Stomach (tissue), 9 donors: ENCODE measurements around the gene GOLGA1. TPM values are rescaled to one million over a fixed set of nuclear protein-coding genes. Genes with fewer than 3 reads are reported as not detected.

Source experiments
- DNase-seq, 2 donors: peaks; one replicate each; pipeline versions ENCODE4 v3.0.0 to v3.0.0-alpha.2; 2013 to 2019
- H3K27ac ChIP-seq, 5 donors: fragments of 200-600 bp in 4 of 5; sonication (generic) in 4 of 5; one replicate each; pipeline ENCODE4 v1.5.1; 2013 to 2019; ENCODE audit warnings: mild to moderate bottlenecking in 1 of 5, moderate library complexity in 1 of 5
- H3K27me3 ChIP-seq, 3 donors: fragments of 200-600 bp; sonication (generic); one replicate each; pipeline ENCODE4 v1.5.1; 2017 to 2019; ENCODE audit warnings: mixed run types in 1 of 3
- H3K36me3 ChIP-seq, 4 donors: fragments of 200-600 bp; sonication (generic); 1 replicate in 3 of 4; 2 replicates in 1 of 4; pipeline ENCODE4 v1.5.1; 2016 to 2019
- H3K4me1 ChIP-seq, 4 donors: fragments of 200-600 bp; sonication (generic); one replicate each; pipeline ENCODE4 v1.5.1; 2016 to 2019
- H3K4me3 ChIP-seq, 4 donors: fragments of 200-600 bp; sonication (generic) in 3 of 4; one replicate each; pipeline ENCODE4 v1.5.1; 2016 to 2019; ENCODE audit warnings: mild to moderate bottlenecking in 1 of 4
- H3K9me3 ChIP-seq, 4 donors: fragments of 200-600 bp; sonication (generic); one replicate each; pipeline ENCODE4 v1.5.1; 2016 to 2019
- CTCF ChIP-seq, 7 experiments: fragments of 450-650 bp in 4 of 7; fragments of 200-600 bp in 3 of 7; sonication (generic) in 3 of 7; IDR thresholded peaks; one replicate each; pipeline ENCODE4 v1.5.1; 2016 to 2019; ENCODE audit warnings: antibody characterized with exemption in 7 of 7, control low read depth in 2 of 7, mild to moderate bottlenecking in 1 of 7
- EP300 ChIP-seq: sonication (generic); formaldehyde crosslinking; IDR thresholded peaks from one replicate; pipeline ENCODE4 v1.6.1; 2017; ENCODE audit warnings: antibody characterized with exemption
- POLR2A ChIP-seq, 4 donors: fragments of 450-650 bp; IDR thresholded peaks; one replicate each; pipeline ENCODE4 v1.6.1; 2016; ENCODE audit warnings: antibody characterized with exemption in 4 of 4, control low read depth in 2 of 4, mild to moderate bottlenecking in 1 of 4, moderate library complexity in 1 of 4
- POLR2AphosphoS5 ChIP-seq, 3 donors: sonication (generic); formaldehyde crosslinking; IDR thresholded peaks; one replicate each; pipeline ENCODE4 v1.6.1; 2016; ENCODE audit warnings: antibody characterized with exemption in 3 of 3
- WGBS, 5 donors: extraction: QIAGEN DNeasy Blood & Tissue Kit in 3 of 5; methylation state at CpG; one replicate each; pipeline versions ENCODE4 v1.1.5 to v1.1.7; 2013 to 2018; 5-methylcytosine and 5-hydroxymethylcytosine counted together
- intact Hi-C: fragments of 100-400 bp; cut with DNase I; formaldehyde crosslinking; loops from one replicate; pipeline ENCODE4 v1.15.1; 2023; ENCODE audit warnings: low total_unique reads
- polyA plus RNA-seq, 3 donors: library from polyadenylated mRNA; stranded (reverse); fragments of 200-250 nt; gene quantifications; one replicate each; pipeline ENCODE4 v1.2.3, GENCODE V29; 2013
- total RNA-seq, 5 donors: library from RNA; depleted of rRNA; stranded (reverse); fragments of >200 nt; gene quantifications; one replicate each; pipeline versions ENCODE4 v1.1.0 to v1.2.3, GENCODE V29; 2014 to 2016
- donor health status: healthy with polysubstance abuse.
- donor health status: Bipolar disorder and iron deficiency.
- donor health status: healthy.

Gene GOLGA1
- total and polyA plus RNA-seq, 8 donors: 4.1 to 88.4 (median 18.1) TPM

- DNase-seq: no peak
- no peak for TF ChIP-seq CTCF (IDR thresholded peaks at IDR 0.05)
- TF ChIP-seq EP300: no peak
- TF ChIP-seq POLR2AphosphoS5 (IDR thresholded peaks at IDR 0.05): no peak
- TF ChIP-seq POLR2A (IDR thresholded peaks at IDR 0.05): no peak
- intact Hi-C loops: no loop called here
- Histone ChIP-seq H3K9me3 (no peaks in the 10 kb centered on the region), H3K27ac (peak overlapping the region; percentile 92 to 99 (median 96)), H3K4me3 (peak overlapping the region; percentile 84 to 99 (median 98)), H3K36me3 (peaks cover 21 to 32% (median 27%) of the 10 kb centered on the region in 4 donors), H3K4me1 (peaks cover 52 to 64% (median 57%) of the 10 kb centered on the region in 4 donors), H3K27me3 (no peaks in the 10 kb centered on the region)
- WGBS, 5 donors: 45 to 60% (median 56%) methylated on average over 6 of the region's 6 CpGs
These were observed 70.2 kb downstream of the GOLGA1 start for GRCh38 chr9:124870723-124871122.

GRCh38 chr9:124869986-124870560, 70.8 kb downstream of the GOLGA1 start:
- Histone ChIP-seq H3K4me1 (peaks cover 52 to 64% (median 57%) of the 10 kb centered on the region in 4 donors), H3K27me3 (no peaks in the 10 kb centered on the region), H3K9me3 (no peaks in the 10 kb centered on the region), H3K36me3 (peaks cover 15 to 25% (median 21%) of the 10 kb centered on the region in 4 donors), H3K4me3 (peak overlapping the region; percentile 84 to 99 (median 98)), H3K27ac (peak overlapping the region; percentile 92 to 99 (median 96))
- intact Hi-C loops: no loop called here
- TF ChIP-seq POLR2AphosphoS5 (IDR thresholded peaks at IDR 0.05): peak in 2 of 3 donors; percentile 54 to 55
- TF ChIP-seq POLR2A (IDR thresholded peaks at IDR 0.05): no peak
- no peak for TF ChIP-seq EP300
- TF ChIP-seq CTCF (IDR thresholded peaks at IDR 0.05): no peak
- WGBS, 5 donors: 3 to 5% (median 4%) methylated on average over 12 of the region's 12 CpGs
- DNase-seq: peak; percentile 60 to 87

GRCh38 chr9:124869466-124869985, 71.4 kb downstream of the GOLGA1 start:
- WGBS, 5 donors: 0 to 1% (median 1%) methylated on average over 30 to 41 of the region's 41 CpGs
- Histone ChIP-seq H3K27me3 (no peaks in the 10 kb centered on the region), H3K4me3 (peak overlapping the region; percentile 84 to 99 (median 98)), H3K36me3 (peaks cover 9 to 20% (median 15%) of the 10 kb centered on the region in 4 donors), H3K4me1 (peaks cover 52 to 64% (median 57%) of the 10 kb centered on the region in 4 donors), H3K9me3 (no peaks in the 10 kb centered on the region), H3K27ac (peak overlapping the region; percentile 92 to 99 (median 96))
- peak; percentile 43 to 68 for DNase-seq
- intact Hi-C loops: no loop called here
- TF ChIP-seq POLR2A (IDR thresholded peaks at IDR 0.05) (no peak), POLR2AphosphoS5 (IDR thresholded peaks at IDR 0.05) (no peak), CTCF (IDR thresholded peaks at IDR 0.05) (no peak), EP300 (no peak)

- intact Hi-C loops: no loop called here
These were observed 72.1 kb downstream of the GOLGA1 start for GRCh38 chr9:124868511-124869465.

More at GRCh38 chr9:124868511-124869465, 72.1 kb downstream of the GOLGA1 start:
- 0 to 2% (median 0%) methylated on average over 45 to 101 of the region's 101 CpGs for WGBS, 5 donors
- no peak for TF ChIP-seq CTCF (IDR thresholded peaks at IDR 0.05)
- TF ChIP-seq POLR2A (IDR thresholded peaks at IDR 0.05): peak in 2 of 4 donors; percentile 20 to 60
- TF ChIP-seq POLR2AphosphoS5 (IDR thresholded peaks at IDR 0.05): peak; percentile 91 to 95 (median 94)
- Histone ChIP-seq H3K4me1 (peaks cover 48 to 63% (median 58%) of the 10 kb centered on the region in 4 donors), H3K36me3 (peaks cover 3 to 12% (median 8%) of the 10 kb centered on the region in 4 donors), H3K4me3 (peak overlapping the region; percentile 84 to 99 (median 98)), H3K27me3 (no peaks in the 10 kb centered on the region), H3K27ac (peak overlapping the region; percentile 92 to 99 (median 96)), H3K9me3 (no peaks in the 10 kb centered on the region)
- DNase-seq: peak; percentile 90 to 97
